Ovary (tissue), 3 donors: ENCODE results near the gene ASPSCR1.

Experiments used
- CTCF ChIP-seq, 3 donors: fragments of 450-650 bp in 2 of 3; fragments of 200-600 bp in 1 of 3; IDR thresholded peaks; one replicate each; pipeline versions ENCODE4 v1.5.1 to v1.8.0; 2016 to 2022; ENCODE audit warnings: antibody characterized with exemption in 3 of 3, mild to moderate bottlenecking in 1 of 3
- EP300 ChIP-seq: sonication (generic); formaldehyde crosslinking; IDR thresholded peaks from one replicate; pipeline ENCODE4 v1.6.1; 2017; ENCODE audit warnings: antibody characterized with exemption
- POLR2A ChIP-seq: fragments of 450-650 bp; IDR thresholded peaks from one replicate; pipeline ENCODE4 v1.6.1; 2017; ENCODE audit warnings: antibody characterized with exemption, mild to moderate bottlenecking, moderate library complexity
- donor health status: DM: no; HTN: no; CAD: no.

- TF ChIP-seq CTCF (IDR thresholded peaks at IDR 0.05) (no peak), POLR2A (no peak), EP300 (no peak)
Observed at GRCh38 chr17:82029990-82030469, 52.6 kb downstream of the ASPSCR1 start.
